ENCODE results near the gene SPTB. TPM values are rescaled to one million over a fixed set of nuclear protein-coding genes. Genes with fewer than 3 reads are reported as not detected.
A peak's percentile ranks its signal among the peaks of the same experiment; 100 is the strongest.
"Not testable (repeated sequence)": the region's sequence is repeated elsewhere in the genome, so short reads cannot be mapped to it uniquely, and the experiment has no call there.

Gene SPTB
- total RNA-seq, 1 donor from 2014 or later = 4.6 TPM

DNA sequence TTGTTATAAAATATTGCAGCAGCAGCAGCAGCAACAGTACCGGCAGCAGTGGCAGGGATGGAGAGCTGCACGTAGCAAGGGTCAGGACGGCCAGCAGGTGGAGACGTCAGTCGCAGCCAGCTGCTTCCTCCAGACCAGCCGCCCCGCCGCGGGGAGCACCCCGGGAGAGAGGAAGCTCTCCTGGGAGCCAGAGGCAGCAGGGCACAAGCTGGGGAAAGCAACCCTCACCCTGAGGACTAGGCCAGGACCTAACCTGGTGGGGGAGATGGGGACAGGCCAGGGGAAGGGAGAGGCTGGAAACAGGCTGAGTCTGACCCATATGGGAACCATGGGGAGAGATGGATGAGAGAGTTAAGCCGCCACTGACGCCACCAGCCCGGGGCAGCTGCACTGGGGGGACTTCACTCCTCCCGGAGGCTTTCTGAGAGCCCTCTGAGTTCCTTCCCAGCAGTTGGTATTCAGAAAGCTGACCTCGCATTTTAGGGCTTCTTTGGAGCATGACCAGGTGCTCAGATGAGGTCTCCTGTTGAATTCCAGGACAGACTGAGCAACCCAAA is 56.3 kb downstream of the SPTB start:
- peak; percentile 72 for DNase-seq (ENCODE audit: low read depth)

DNA sequence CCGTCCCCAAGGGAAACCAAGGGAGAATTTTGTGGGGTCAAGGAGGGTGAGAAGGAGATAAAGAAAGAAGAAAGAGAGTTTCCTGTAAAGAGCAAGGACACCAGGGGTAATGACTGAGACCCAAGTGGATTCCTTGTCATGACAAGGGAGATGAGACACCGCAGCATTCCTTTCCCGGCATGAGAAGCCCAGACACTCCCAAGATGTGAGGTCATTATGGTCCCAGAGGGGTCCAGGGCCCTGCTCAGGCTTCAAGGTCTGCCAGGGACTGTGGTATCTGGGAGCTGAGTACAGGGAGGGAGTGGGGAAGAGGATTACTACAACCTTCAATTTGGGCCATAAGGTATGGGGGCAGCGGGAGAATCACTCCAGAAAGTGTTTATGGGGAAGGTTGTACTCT is 58.1 kb downstream of the SPTB start:
- no peak for DNase-seq (ENCODE audit: low read depth)

DNA sequence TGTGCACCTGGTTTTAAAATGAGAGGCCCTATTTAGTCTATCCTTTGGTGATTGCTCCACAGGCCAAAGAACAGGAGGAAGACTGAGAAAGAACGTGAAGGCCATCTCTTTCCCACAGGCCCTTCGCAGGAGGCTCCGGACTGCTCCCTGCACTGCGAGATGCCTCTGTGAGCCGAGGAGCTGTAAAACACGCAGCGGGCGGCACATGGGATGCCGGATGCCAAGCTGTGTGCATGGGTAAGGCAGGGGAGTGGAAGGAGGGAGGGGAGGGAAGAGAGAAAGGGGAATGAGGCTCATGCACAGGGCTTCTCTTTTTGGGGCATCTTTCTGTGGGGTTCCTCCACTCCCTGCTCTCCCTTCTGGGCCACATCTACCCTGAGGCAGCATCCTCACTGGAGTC is 61.6 kb downstream of the SPTB start:
- DNase-seq (ENCODE audit: low read depth) = no peak

DNA sequence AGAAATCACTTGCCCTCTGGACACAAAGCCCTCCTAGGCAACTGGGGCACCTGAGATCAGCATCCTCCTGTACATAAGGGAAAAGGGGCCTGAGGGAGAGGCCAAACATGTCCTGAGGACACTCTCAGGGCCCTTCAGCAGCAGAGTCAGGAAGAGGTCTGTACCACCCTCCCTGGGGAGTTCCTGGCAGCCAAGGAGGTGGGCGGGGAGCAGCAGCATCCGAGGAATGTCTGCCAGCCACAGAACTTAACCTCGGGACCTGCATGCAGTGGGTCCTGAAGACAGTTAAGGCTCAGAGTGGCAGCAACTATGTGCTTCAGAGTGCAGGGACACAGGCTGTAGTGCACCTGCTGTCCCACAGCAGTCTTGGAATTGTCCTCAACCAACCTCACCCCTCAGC is 62.1 kb downstream of the SPTB start:
- DNase-seq (ENCODE audit: low read depth) = peak; percentile 72

DNA sequence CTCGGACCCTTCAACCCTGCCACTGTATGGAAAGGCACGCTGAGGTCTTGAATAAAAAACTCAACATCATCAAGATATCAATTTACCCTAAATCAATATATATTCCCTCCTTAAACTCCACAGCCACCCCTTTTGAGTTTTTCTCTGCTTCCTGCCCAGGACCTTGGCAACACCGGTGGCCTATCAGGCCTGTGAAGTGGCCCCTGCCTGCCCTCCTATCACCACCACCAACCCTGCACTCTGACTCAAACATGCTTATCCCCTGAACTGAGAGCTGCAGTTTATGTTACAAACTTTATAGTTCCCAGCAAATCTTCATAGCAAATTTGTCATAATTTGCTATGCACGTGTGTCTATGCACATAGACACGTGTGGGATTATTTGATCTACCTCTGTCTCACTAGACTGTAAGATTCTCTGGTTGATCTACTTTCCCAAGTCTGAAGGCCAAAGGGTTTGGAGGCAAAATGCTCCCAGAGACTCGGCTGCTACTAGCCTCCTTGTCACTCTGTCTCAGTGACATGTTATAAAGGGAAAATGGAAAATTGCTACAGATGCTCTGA is 63.4 kb downstream of the SPTB start:
- DNase-seq (ENCODE audit: low read depth) = no peak

GRCh38 chr14:64815257-64815656 is 64.5 kb downstream of the SPTB start:
- no peak for DNase-seq (ENCODE audit: low read depth)

DNA sequence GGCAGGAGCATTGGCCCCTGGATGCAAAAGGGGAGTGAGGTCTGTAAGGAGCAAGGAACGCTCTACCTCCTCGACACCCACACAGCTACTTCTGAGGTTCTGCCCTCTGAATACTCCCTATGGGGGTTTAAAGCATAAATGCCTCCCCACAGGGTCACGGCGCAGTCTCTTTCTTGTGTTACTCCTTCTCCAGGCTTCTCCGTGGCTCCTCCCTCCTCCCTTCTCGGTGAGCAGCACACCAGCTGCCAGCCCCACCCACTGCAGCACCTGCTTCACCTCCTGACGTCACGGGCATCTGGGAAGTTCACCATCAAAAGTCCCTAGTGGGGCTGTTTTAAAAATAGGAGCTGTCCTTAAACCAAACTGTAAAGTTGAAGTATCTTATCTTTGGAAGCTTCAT is 67.3 kb downstream of the SPTB start:
- peak; percentile 54 for DNase-seq (ENCODE audit: low read depth)

DNA sequence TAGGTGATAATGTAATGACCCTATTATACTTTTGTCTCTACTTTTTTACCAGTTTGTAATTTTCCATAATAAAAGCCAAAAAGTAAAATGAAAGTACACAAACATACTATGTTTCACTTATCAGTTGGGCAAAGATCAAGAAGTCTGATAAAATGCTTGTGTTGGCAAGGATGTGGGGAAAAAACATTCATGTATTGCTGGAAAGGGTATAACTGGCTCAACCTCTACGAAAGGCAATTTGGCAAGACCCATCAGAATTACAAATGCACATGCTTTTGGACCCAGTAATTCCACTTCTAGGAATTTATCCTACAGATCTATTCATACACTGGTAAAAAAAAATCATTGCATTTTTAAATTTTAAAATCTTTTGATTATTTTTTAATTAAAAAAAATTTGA is 68.0 kb downstream of the SPTB start:
- DNase-seq (ENCODE audit: low read depth) = no peak

DNA sequence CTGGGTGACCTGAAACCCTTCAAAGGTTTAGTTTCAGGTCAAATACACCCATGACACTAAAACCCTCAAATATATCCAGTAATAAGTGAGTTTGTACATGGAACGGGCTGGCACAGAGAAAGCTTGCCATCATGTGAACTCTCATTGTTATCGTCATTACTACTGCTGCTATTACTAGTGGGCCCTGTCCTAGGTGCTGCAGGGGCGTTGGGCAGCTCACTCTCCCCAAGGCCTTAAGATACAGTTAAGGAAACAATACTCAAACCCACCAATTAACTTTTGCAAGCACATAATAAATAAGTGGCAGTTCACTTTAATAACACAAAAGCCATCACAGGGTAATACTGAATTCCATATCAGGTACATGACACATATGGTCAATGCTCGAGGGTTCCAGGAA is 71.3 kb downstream of the SPTB start:
- DNase-seq (ENCODE audit: low read depth) = no peak

DNA sequence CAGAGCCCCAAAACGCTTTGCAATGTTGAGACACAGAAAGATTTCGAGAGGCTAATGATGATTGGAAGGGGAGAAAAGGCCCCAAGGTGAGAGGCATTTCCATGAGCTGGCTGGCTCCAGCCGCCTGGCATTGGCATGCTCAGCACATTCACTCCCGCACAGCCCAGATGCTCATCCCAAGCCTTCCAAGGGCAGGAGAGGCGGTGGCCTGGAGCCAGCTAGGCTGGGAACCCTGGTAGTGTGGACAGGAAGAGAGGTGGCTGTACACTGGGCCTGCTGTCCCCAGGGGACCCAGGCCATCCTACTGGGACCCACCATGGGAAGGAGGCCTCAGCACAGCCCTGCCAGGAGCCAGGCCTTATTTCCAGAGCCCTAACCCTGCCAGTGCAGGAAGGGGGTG is 72.2 kb downstream of the SPTB start:
- no peak for DNase-seq (ENCODE audit: low read depth)

- DNase-seq (ENCODE audit: low read depth) = no peak
Measured at GRCh38 chr14:64806862-64807495, 72.7 kb downstream of the SPTB start.

DNA sequence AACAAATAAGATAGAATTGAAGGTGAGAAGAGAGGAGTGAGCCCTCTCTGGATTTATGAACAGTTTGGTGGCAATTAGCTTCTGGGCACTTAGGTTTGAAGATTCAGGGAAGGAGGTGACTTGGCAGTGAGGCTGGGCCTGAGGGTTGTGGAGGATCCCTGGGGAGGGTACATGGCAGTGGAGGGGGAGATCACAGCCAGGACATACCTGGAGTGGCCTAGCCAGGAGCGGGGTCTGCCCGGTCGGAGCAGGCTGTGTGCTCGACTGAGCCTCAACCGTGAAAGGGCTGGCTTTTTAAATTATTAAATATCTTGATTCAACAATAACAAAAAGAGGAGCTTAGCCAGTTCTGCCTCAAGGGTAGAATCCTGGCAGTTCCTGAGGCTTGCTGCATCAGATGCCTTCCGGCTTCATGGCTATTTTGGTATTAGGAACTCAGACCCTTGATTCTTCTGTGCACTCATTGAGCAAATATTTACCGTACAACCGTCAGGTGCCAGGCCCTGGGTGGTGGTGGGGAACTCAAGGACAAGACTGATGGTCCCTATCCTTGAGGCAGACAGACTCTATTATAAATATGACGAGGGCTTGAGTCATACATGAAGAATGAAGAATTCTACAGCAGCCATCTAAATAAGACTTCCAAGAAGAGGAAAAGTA is 73.4 kb downstream of the SPTB start:
- DNase-seq (ENCODE audit: low read depth) = peak; percentile 45

DNA sequence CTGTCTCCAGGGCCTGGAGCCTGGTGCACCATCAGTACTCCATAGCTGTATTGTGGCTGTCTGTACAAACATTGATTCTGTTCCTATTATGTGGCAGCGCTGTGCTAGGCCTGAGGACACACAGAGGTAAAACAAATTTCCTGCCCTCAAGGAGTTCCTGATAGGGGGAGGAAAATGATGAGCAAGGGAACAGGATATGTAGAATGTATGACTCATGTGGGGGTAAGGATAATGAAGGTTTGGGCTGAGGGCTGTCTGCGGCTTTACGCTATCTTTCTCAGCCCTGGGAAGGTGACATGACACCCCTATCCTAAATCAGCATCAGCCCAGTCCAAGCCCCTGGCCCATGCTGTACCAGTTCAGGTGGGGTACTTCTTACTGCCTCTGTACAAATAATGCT is 74.1 kb downstream of the SPTB start:
- DNase-seq (ENCODE audit: low read depth) = not testable (repeated sequence)

- DNase-seq (ENCODE audit: low read depth) = no peak
Measured at GRCh38 chr14:64804754-64805260, 74.9 kb downstream of the SPTB start.

- no peak for DNase-seq (ENCODE audit: low read depth)
Measured at GRCh38 chr14:64801800-64802199, 77.9 kb downstream of the SPTB start.

DNA sequence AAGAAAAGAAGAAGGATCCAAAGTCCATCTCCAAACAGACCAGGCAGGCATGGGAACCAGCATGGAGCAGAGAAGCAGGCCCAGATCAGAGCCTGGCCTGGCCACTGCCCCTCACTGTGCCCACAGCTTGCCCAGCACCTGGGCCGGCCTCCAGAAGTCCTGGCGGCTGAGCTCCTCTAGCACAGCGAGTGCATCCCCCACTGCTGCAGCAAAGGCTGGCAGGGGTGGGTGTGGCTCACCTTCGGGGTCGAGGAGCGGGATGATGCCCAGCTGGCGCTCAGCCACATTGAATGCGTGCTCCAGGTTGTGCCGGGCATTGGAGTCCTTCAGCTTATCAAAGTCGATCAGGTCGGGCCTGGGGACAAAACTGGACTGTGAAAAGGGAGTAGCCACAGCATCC is 78.7 kb downstream of the SPTB start:
- DNase-seq (ENCODE audit: low read depth) = no peak

GRCh38 chr14:64800000-64800399 is 79.7 kb downstream of the SPTB start:
- peak; percentile 67 for DNase-seq (ENCODE audit: low read depth)

DNA sequence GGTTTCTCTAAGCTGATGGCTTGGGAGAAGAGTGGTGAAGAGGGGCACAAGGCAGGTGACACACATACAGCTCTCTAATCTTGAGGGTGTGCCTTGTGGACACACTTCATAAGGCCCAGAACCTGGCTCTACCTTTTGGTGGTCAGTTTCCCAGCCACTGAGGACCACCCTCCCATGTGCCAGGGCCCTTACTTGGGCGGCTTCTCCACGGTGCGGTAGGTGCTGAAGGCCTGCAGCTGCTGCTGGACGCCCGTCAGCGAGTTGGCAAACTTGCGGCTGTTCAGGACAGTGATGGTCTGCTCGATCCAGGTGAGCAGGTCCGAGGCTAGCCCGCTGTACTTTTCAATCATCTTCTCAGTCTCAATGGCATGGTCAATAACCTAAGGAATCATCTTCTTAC is 80.2 kb downstream of the SPTB start:
- no peak for DNase-seq (ENCODE audit: low read depth)

DNA sequence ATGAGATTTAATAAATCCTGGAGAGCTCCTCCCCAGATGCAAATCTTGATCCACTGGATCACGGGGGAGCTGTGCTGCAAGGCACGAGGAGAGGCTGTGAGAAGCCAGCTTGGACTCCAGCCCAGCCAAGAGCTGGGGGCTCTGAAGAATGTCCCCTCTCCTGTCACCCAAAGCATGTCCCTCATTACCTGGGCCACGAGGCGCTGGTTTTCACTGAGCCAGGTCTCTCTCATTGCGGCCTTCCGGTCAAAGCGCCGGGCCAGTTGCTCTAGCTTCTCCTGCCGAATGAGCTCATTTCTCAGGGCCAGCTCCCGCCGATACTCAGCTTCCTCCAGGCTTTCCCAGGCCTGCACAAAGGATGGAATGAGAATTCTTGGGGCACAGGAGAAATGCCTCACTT is 83.3 kb downstream of the SPTB start:
- no peak for DNase-seq (ENCODE audit: low read depth)

DNA sequence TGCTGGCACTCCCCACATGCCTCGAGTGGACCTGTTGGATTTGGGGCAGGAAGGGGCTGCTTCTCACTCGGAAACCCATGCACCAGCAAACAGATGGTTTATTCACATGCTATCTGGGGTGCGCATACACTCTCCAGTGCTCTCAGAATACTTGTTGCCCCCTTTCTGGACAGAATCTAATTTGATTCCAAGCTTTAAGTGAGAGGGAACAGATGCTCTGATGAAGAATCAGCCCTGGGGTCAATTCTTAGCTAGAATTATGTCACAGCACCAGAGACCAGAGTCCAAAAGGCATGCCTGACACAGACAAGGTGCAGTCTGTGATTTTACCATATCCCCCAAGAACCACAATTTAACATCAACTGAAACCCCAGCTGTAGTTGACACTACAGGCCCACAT is 83.8 kb downstream of the SPTB start:
- DNase-seq (ENCODE audit: low read depth) = no peak

- no peak for DNase-seq (ENCODE audit: low read depth)
Measured at GRCh38 chr14:64795211-64795610, 84.5 kb downstream of the SPTB start.

GRCh38 chr14:64792871-64793560 is 86.7 kb downstream of the SPTB start:
- DNase-seq (ENCODE audit: low read depth) = no peak

Measured in myocyte (in vitro differentiated cells).